ENCODE results near the gene RGS7. TPM values are rescaled to one million over a fixed set of nuclear protein-coding genes. Genes with fewer than 3 reads are reported as not detected.

The RGS7 gene
- total RNA-seq, 1 donor, result under 0.01 TPM

DNA sequence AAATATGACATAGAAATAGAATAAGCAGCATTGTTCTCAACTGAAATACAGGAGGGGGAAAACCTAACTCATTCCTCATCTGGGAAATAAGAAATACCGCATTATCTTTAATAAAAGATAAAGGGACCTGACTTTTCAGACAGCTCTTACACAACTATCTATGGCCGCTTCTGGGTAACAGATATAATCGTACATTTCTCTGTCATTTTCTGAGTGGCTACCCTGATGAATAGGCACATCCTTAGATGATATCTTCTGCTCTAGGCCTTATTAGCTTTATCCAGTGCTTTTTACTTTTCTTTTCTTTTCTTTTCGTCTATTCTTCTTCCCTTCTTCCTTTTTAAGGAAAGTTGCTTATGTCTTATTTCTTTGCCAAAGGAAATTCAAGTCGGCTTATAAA, 388.1 kb downstream of the RGS7 start:
- no peaks in the 10 kb centered on the region for H3K9me3 ChIP-seq (ENCODE audit: low read depth, low read length)
- H3K4me3 ChIP-seq (ENCODE audit: low read length), result no peak overlapping the region
- H3K27me3 ChIP-seq (ENCODE audit: insufficient read depth, low read length), result no peaks in the 10 kb centered on the region
- no peaks in the 10 kb centered on the region for H3K4me1 ChIP-seq (ENCODE audit: insufficient read depth, low read length)

GRCh38 chr1:240967070-240967724, 389.8 kb downstream of the RGS7 start:
- H3K9me3 ChIP-seq (ENCODE audit: low read depth, low read length), result no peaks in the 10 kb centered on the region
- H3K4me3 ChIP-seq (ENCODE audit: low read length), result no peak overlapping the region
- no peaks in the 10 kb centered on the region for H3K4me1 ChIP-seq (ENCODE audit: insufficient read depth, low read length)
- no peaks in the 10 kb centered on the region for H3K27me3 ChIP-seq (ENCODE audit: insufficient read depth, low read length)

GRCh38 chr1:240965581-240966091, 391.4 kb downstream of the RGS7 start:
- no peaks in the 10 kb centered on the region for H3K4me1 ChIP-seq (ENCODE audit: insufficient read depth, low read length)
- no peak overlapping the region for H3K4me3 ChIP-seq (ENCODE audit: low read length)
- H3K27me3 ChIP-seq (ENCODE audit: insufficient read depth, low read length), result no peaks in the 10 kb centered on the region
- H3K9me3 ChIP-seq (ENCODE audit: low read depth, low read length), result no peaks in the 10 kb centered on the region

GRCh38 chr1:240962086-240962485, 394.9 kb downstream of the RGS7 start:
- no peaks in the 10 kb centered on the region for H3K27me3 ChIP-seq (ENCODE audit: insufficient read depth, low read length)
- H3K4me1 ChIP-seq (ENCODE audit: insufficient read depth, low read length), result no peaks in the 10 kb centered on the region
- no peaks in the 10 kb centered on the region for H3K9me3 ChIP-seq (ENCODE audit: low read depth, low read length)
- no peak overlapping the region for H3K4me3 ChIP-seq (ENCODE audit: low read length)

GRCh38 chr1:240956424-240956823, 400.6 kb downstream of the RGS7 start:
- no peaks in the 10 kb centered on the region for H3K4me1 ChIP-seq (ENCODE audit: insufficient read depth, low read length)
- no peaks in the 10 kb centered on the region for H3K27me3 ChIP-seq (ENCODE audit: insufficient read depth, low read length)
- H3K9me3 ChIP-seq (ENCODE audit: low read depth, low read length), result no peaks in the 10 kb centered on the region
- H3K4me3 ChIP-seq (ENCODE audit: low read length), result no peak overlapping the region

DNA sequence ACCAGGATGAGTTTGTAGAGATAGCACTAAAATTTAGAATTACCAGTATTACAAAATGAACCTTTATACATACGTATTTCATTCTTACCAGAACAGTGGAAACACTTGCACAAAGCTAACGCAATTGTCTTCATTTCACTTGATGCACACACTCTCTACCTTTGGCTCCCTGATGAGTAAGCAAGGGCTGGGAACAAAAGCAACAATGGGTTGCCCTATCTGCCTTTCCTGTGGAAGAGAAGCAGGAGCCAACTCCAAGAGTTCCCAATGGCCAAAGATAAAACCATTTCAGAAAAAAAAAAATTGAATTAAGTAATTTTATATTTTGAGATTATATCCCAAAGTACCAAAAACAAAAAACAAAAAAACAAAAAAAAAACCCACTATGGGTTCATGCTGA, 401.0 kb downstream of the RGS7 start:
- H3K9me3 ChIP-seq (ENCODE audit: low read depth, low read length), result no peaks in the 10 kb centered on the region
- no peaks in the 10 kb centered on the region for H3K27me3 ChIP-seq (ENCODE audit: insufficient read depth, low read length)
- H3K4me3 ChIP-seq (ENCODE audit: low read length), result no peak overlapping the region
- no peaks in the 10 kb centered on the region for H3K4me1 ChIP-seq (ENCODE audit: insufficient read depth, low read length)

DNA sequence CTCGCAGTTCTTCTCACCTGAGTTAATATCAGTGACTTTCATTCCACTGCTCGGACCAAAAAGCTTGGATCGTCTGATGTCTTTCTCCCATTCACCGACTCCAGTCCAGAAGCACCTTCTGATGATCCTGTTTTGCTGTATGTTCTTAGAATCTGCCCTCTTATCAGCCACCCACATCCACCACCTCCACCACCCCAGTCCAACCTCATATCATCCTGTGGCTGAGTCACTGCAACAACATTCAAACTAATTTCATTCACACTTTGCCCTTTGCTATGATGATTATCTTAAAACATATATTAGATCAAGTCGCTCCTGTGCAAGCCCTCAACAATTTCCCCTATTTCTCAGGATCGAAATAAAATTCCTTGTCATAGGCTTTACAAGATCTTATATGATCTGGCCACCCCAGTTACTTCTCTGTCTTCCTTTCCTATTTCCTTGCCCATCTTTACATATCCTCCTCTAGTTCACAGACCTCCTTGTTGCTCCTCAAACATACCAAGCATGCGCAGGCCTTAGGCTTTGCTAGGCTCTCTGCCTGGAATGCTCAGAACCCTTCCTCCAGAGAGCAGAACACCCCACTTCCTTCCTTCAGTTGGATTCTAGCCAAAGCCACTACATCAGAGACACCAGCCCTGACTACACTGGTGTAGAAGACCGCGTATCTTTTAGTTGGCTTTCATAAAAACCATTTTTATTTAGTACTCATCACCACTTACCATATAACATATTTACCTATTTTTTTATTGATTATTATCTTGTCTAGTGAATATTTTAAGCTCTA, 409.4 kb downstream of the RGS7 start:
- Histone ChIP-seq H3K9me3 (ENCODE audit: low read depth, low read length) (no peaks in the 10 kb centered on the region), H3K27me3 (ENCODE audit: insufficient read depth, low read length) (no peaks in the 10 kb centered on the region), H3K4me1 (ENCODE audit: insufficient read depth, low read length) (no peaks in the 10 kb centered on the region), H3K4me3 (ENCODE audit: low read length) (no peak overlapping the region)

- Histone ChIP-seq H3K4me1 (ENCODE audit: insufficient read depth, low read length) (no peaks in the 10 kb centered on the region), H3K4me3 (ENCODE audit: low read length) (no peak overlapping the region), H3K27me3 (ENCODE audit: insufficient read depth, low read length) (no peaks in the 10 kb centered on the region), H3K9me3 (ENCODE audit: low read depth, low read length) (no peaks in the 10 kb centered on the region)
These were observed 410.1 kb downstream of the RGS7 start for GRCh38 chr1:240946926-240947325.

- Histone ChIP-seq H3K27me3 (ENCODE audit: insufficient read depth, low read length) (no peaks in the 10 kb centered on the region), H3K4me1 (ENCODE audit: insufficient read depth, low read length) (no peaks in the 10 kb centered on the region), H3K4me3 (ENCODE audit: low read length) (no peak overlapping the region), H3K9me3 (ENCODE audit: low read depth, low read length) (peaks cover under 1% of the 10 kb centered on the region)
These were observed 414.1 kb downstream of the RGS7 start for GRCh38 chr1:240942901-240943300.

GRCh38 chr1:240941701-240942370, 415.2 kb downstream of the RGS7 start:
- H3K27me3 ChIP-seq (ENCODE audit: insufficient read depth, low read length), result no peaks in the 10 kb centered on the region
- H3K4me3 ChIP-seq (ENCODE audit: low read length), result no peak overlapping the region
- H3K4me1 ChIP-seq (ENCODE audit: insufficient read depth, low read length), result no peaks in the 10 kb centered on the region
- peaks cover 11% of the 10 kb centered on the region for H3K9me3 ChIP-seq (ENCODE audit: low read depth, low read length)

DNA sequence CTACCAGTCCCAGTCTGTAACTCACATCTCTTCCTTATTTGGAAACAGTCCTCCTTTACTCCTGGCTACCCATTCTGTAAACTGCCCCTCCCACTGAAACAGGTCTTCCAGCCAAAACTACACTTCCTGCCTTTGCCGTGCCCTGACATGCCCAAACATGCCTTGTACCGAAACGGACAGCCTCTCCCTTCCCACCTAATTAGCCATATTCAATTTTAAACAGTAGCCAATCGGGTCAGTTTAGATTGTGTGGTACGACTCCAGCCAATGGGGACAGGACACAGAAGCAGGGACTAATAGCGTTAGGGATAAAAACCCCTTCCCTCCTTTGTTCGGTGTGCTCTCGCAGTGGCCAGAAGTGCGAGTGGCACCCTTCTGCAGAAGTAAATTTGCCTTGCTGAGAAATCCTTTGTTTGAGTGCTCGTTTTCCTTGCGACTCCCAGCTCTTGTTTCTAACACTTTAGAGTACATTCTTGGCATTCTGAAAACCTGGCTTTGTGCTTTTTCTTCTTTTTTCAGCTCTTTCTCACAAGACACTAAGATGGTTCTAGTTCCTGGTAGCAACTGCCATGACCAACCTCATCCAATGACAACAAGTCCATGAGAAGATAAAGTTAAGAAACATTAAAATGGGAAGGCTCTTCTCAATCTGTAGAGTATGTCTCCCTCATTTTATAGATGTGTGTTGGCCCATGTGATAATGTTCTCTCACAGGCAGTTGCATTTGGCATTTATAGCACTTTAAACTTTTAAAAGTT, 419.9 kb downstream of the RGS7 start:
- H3K9me3 ChIP-seq (ENCODE audit: low read depth, low read length), result peaks cover 13% of the 10 kb centered on the region
- H3K4me3 ChIP-seq (ENCODE audit: low read length), result no peak overlapping the region
- H3K4me1 ChIP-seq (ENCODE audit: insufficient read depth, low read length), result no peaks in the 10 kb centered on the region
- H3K27me3 ChIP-seq (ENCODE audit: insufficient read depth, low read length), result no peaks in the 10 kb centered on the region

DNA sequence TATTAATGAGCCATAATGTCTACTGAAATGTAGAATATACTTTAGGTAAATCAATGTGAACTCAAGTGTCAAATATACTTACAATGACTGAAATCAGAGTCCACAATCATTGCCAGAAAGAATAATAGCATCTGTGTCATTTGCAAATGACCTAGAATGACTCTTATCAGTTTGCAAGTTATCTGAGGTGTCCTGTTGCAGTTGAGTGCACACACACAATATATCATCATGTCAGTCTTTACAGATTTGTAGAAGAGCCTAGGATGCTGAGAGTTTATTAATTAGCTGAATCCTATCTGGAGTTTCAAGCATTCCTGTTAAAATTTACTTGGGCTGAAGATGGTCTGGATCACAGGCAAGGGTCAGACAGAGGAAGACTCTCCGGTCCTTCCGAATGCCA, 421.1 kb downstream of the RGS7 start:
- Histone ChIP-seq H3K9me3 (ENCODE audit: low read depth, low read length) (peaks cover 13% of the 10 kb centered on the region), H3K27me3 (ENCODE audit: insufficient read depth, low read length) (no peaks in the 10 kb centered on the region), H3K4me3 (ENCODE audit: low read length) (no peak overlapping the region), H3K4me1 (ENCODE audit: insufficient read depth, low read length) (no peaks in the 10 kb centered on the region)

DNA sequence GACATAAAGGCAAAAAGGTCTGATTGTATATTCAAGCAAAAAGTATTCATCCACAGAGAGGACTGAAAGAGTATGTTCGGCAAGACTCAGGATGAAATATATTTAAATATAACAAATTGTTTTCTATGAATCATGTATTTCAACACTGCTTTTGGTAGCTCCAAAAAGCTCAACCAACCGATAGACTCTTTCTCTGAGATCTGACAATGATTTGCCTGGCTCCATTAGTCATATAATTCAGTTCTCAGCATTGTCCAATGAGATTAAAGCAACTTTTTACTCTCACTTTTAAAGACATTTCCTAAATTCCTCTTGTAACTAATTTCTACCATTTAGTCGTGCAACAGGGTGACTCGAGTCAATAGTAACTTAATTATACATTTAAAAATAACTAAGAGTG, 426.0 kb downstream of the RGS7 start:
- H3K4me1 ChIP-seq (ENCODE audit: insufficient read depth, low read length), result no peaks in the 10 kb centered on the region
- no peak overlapping the region for H3K4me3 ChIP-seq (ENCODE audit: low read length)
- no peaks in the 10 kb centered on the region for H3K27me3 ChIP-seq (ENCODE audit: insufficient read depth, low read length)
- no peaks in the 10 kb centered on the region for H3K9me3 ChIP-seq (ENCODE audit: low read depth, low read length)

- no peaks in the 10 kb centered on the region for H3K9me3 ChIP-seq (ENCODE audit: low read depth, low read length)
- H3K4me3 ChIP-seq (ENCODE audit: low read length), result no peak overlapping the region
- no peaks in the 10 kb centered on the region for H3K27me3 ChIP-seq (ENCODE audit: insufficient read depth, low read length)
- H3K4me1 ChIP-seq (ENCODE audit: insufficient read depth, low read length), result no peaks in the 10 kb centered on the region
These were observed 428.7 kb downstream of the RGS7 start for GRCh38 chr1:240928265-240928664.

DNA sequence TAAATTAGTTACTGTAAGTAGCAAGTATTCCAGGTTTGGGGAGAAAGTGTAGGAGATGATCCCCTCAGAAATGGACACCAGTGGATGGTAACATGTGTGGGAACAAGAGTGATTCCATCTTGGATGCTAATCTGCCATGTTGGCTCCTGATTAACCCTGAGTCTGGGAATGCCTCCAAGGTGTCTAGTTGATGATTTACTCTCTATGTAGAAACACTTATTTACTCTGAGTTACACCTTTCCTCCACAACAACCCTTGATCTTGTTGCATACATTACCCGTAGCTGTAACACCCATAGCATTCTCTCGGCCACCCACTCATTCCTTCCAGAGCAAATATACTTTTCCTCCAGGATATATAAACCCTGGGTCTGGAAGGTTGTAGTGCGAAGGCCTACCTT, 429.2 kb downstream of the RGS7 start:
- no peaks in the 10 kb centered on the region for H3K9me3 ChIP-seq (ENCODE audit: low read depth, low read length)
- no peak overlapping the region for H3K4me3 ChIP-seq (ENCODE audit: low read length)
- no peaks in the 10 kb centered on the region for H3K4me1 ChIP-seq (ENCODE audit: insufficient read depth, low read length)
- H3K27me3 ChIP-seq (ENCODE audit: insufficient read depth, low read length), result no peaks in the 10 kb centered on the region

All from mononuclear cell (primary cell).